CD8-positive, alpha-beta memory T cell (primary cell): ENCODE results near the gene MYOZ1. TPM values are rescaled to one million over a fixed set of nuclear protein-coding genes. Genes with fewer than 3 reads are reported as not detected.
"Not testable (repeated sequence)": the region's sequence is repeated elsewhere in the genome, so short reads cannot be mapped to it uniquely, and the experiment has no call there.

Experiments used
- CTCF ChIA-PET: fragments of 350-600 bp; sonication (Branson Sonifier 250); formaldehyde crosslinking; loops from one replicate; lab custom pipeline; 2021; ENCODE audit warnings: antibody characterized with exemption; lab: Charles Lee
- POLR2A ChIA-PET: fragments of 350-600 bp; sonication (Branson Sonifier 250); formaldehyde crosslinking; loops from one replicate; lab custom pipeline; 2021; ENCODE audit warnings: antibody characterized with exemption; lab: Charles Lee
- DNase-seq, 5 donors: peaks; one replicate each; pipeline versions ENCODE4 v3.0.0 to v3.0.0-alpha.2; 2020 to 2022; ENCODE audit warnings: mixed read lengths in 1 of 5
- H3K27ac ChIP-seq: one replicate; pipeline ENCODE4 v1.7.0; 2013; ENCODE audit warnings: low read depth, mild to moderate bottlenecking, low read length, moderate library complexity
- H3K27me3 ChIP-seq: 2 replicates; pipeline ENCODE4 v1.7.0; 2013; ENCODE audit warnings: low read length, mild to moderate bottlenecking; ENCODE audit not compliant: insufficient read depth, poor library complexity, severe bottlenecking
- H3K36me3 ChIP-seq: 2 replicates; pipeline ENCODE4 v1.7.0; 2013; ENCODE audit warnings: mild to moderate bottlenecking, low read length, moderate library complexity; ENCODE audit not compliant: insufficient read depth
- H3K4me1 ChIP-seq: 2 replicates; pipeline ENCODE4 v1.7.0; 2013; ENCODE audit warnings: mild to moderate bottlenecking, low read length, moderate library complexity; ENCODE audit not compliant: insufficient read depth
- H3K4me3 ChIP-seq: 2 replicates; pipeline ENCODE4 v1.7.0; 2013; ENCODE audit warnings: mild to moderate bottlenecking, low read length
- H3K9me3 ChIP-seq: 2 replicates; pipeline ENCODE4 v1.7.0; 2013; ENCODE audit warnings: mild to moderate bottlenecking, low read length
- H3K27ac Mint-ChIP-seq, 8 donors: one replicate each; pipeline ENCODE4 v1.8.0; 2020 to 2021; ENCODE audit warnings: mixed read lengths in 8 of 8, mild to moderate bottlenecking in 6 of 8, inconsistent platforms in 3 of 8, moderate library complexity in 3 of 8
- H3K27me3 Mint-ChIP-seq, 2 donors: one replicate each; pipeline ENCODE4 v1.8.0; 2020 to 2021; ENCODE audit warnings: mixed read lengths in 2 of 2, mild to moderate bottlenecking in 1 of 2, moderate library complexity in 1 of 2
- H3K36me3 Mint-ChIP-seq, 3 donors: one replicate each; pipeline ENCODE4 v1.8.0; 2020 to 2021; ENCODE audit warnings: mixed read lengths in 3 of 3, inconsistent platforms in 1 of 3, mild to moderate bottlenecking in 1 of 3
- H3K4me1 Mint-ChIP-seq, 3 donors: one replicate each; pipeline ENCODE4 v1.8.0; 2020 to 2021; ENCODE audit warnings: mixed read lengths in 3 of 3, inconsistent platforms in 1 of 3, mild to moderate bottlenecking in 1 of 3
- H3K4me3 Mint-ChIP-seq, 7 donors: one replicate each; pipeline ENCODE4 v1.8.0; 2020 to 2021; ENCODE audit warnings: mixed read lengths in 7 of 7, mild to moderate bottlenecking in 6 of 7, moderate library complexity in 4 of 7, inconsistent platforms in 2 of 7
- H3K9me3 Mint-ChIP-seq, 5 donors: one replicate each; pipeline ENCODE4 v1.8.0; 2020 to 2022; ENCODE audit warnings: mixed read lengths in 5 of 5, mild to moderate bottlenecking in 3 of 5, moderate library complexity in 2 of 5, inconsistent platforms in 1 of 5
- polyA plus RNA-seq: library from polyadenylated mRNA; unstranded; fragments of 300-500 nt; fragmentation: Illumina TruSeq; gene quantifications from one replicate; pipeline ENCODE4 v1.2.3, GENCODE V29; 2021
- total RNA-seq, 2 experiments: library from RNA; stranded (reverse); gene quantifications; one replicate each; pipeline ENCODE4 v1.2.3, GENCODE V29; 2021

Gene MYOZ1
- total and polyA plus RNA-seq, 3 experiments from 2014 or later, result not detected

DNA sequence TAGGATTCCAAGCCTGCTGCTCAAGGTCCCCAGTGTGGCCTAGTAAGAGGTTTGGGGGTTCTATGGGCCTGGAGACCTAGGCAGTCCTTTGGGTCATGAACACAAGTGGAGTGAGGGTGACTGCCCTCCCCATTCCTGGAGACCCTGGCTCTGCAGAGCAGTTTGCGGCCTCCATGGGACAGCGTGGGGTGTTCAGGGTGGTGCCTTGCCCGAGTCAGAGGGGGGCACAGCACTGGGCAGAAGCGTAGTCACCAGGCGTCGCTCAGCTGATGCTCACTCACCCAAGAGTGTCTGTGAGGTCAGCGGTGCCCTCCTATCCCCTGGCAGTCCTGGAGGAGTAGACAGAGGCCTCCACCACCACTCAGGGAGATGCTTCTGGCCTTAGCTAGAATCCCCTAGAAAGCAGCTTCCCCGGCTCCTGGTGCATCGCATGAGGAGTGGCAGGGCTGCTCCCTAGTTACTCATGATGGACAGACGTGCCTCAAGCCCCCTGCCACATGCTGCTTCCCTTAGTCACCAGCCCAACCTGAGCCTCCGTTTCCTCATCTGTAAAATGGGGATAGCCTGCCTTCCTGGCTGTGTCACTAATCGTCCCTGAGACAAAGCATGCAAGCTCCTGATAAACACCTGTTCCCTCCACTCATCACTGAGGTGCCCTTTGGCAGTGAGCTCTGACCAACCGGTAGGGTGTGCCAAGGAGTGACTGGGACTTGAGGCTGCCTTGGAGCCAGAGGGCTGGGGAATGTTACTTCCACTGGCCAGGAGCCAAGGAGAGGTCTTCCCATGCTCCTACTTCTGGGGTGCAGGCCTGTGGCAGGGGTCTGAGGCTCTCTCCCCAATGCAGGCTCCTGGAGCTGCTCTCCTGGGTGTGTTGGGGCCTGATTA, 23.1 kb upstream of the MYOZ1 start:
- H3K27ac ChIP-seq, H3K4me1 ChIP-seq, H3K4me3 ChIP-seq, H3K9me3 Mint-ChIP-seq, H3K9me3 ChIP-seq, H3K36me3 Mint-ChIP-seq, H3K27me3 Mint-ChIP-seq, CTCF ChIA-PET, H3K27me3 ChIP-seq, H3K4me1 Mint-ChIP-seq, H3K27ac Mint-ChIP-seq, H3K36me3 ChIP-seq, DNase-seq, H3K4me3 Mint-ChIP-seq: not testable (repeated sequence)
- POLR2A ChIA-PET, result interaction anchor here (0.7 kb wide), 1 partner anchor 78 kb away, joined by 4 read pairs; no protein-coding TSS in a partner anchor

DNA sequence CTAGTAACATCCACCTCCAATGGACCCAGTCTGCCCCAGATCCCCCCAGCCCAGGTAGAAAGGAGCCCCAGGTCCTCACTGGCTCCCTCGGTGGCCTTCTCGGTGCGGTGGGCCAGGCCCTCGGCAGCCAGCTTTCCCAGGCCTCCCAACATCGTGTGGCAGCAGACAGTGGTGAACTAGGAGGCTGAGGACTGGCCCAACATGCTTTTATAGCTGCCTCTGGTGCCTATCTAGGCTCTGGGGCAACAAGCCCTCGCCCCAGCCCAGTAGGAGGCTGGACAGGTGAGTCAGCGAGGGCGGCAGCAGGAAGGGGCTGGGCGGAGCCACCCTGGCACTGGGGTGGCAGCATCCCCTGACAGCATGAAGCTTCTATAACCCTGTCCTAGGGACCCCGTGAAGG, 22.3 kb upstream of the MYOZ1 start:
- H3K4me1 ChIP-seq, CTCF ChIA-PET, H3K9me3 Mint-ChIP-seq, H3K27me3 Mint-ChIP-seq, H3K27me3 ChIP-seq, H3K4me3 Mint-ChIP-seq, H3K27ac Mint-ChIP-seq, H3K36me3 ChIP-seq, H3K36me3 Mint-ChIP-seq, H3K4me3 ChIP-seq, H3K9me3 ChIP-seq, H3K4me1 Mint-ChIP-seq, DNase-seq, POLR2A ChIA-PET, H3K27ac ChIP-seq: not testable (repeated sequence)

DNA sequence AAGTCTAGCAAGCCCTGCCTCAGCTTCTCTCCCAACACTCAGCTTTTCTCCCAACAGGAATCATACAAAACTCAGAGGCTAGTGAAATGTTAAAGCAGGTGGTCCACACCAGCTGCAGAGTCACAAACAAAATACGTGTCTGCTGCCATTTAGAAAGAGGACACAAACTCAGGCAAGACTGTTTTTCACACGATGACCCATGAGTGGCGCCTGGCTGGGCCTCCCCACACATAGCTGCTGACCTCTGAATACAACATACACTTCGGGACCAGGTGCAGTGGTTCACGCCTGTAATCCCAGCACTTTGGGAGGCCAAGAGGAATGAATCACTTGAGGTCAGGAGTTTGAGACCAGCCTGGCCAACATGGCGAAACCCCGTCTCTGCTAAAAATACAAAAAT, 21.4 kb upstream of the MYOZ1 start:
- H3K36me3 ChIP-seq, CTCF ChIA-PET, H3K4me3 Mint-ChIP-seq: not testable (repeated sequence)

DNA sequence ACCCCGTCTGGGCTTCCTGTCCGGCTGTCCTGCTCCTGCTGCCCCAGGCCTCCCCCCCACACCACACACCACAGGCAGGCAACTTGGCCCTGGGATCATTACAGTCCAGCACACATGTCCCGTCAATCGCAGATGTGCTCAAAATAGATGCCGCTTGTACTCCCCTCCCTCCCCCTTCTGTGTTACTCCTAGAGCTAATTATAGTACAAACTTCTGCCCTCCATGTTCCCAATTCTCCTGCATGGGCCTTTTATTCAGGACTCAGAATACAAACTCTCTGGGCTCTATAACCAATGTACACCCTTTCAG, 14.7 kb upstream of the MYOZ1 start, which contains the start of gene SYNPO2L:
Gene SYNPO2L (minus strand): TSS at position 40 of the 309 bp plus-strand sequence. CDS start 107 bp downstream, outside the sequence.
- ChIA-PET POLR2A (no interaction called here), CTCF (no interaction called here)
- Mint-ChIP-seq H3K9me3 (no peaks in the 10 kb centered on the region), H3K27ac (peak within 1 kb of the TSS in 3 of 8 donors; percentile 12 to 81 (median 26)), H3K4me1 (peaks cover 4 to 11% (median 6%) of the 10 kb centered on the region in 3 donors), H3K27me3 (peaks cover 0 to 2% of the 10 kb centered on the region in 2 donors), H3K4me3 (no peak within 1 kb of the TSS), H3K36me3 (no peaks in the 10 kb centered on the region)
- no peak for DNase-seq
- H3K27ac ChIP-seq, result no peak within 1 kb of the TSS
- no peak within 1 kb of the TSS for H3K4me3 ChIP-seq
- H3K27me3 ChIP-seq, result no peaks in the 10 kb centered on the region
- no peaks in the 10 kb centered on the region for H3K4me1 ChIP-seq
- H3K9me3 ChIP-seq, result no peaks in the 10 kb centered on the region
- H3K36me3 ChIP-seq, result no peaks in the 10 kb centered on the region

More for the DNA sequence above, 21.4 kb upstream of the MYOZ1 start:
- POLR2A ChIA-PET, H3K9me3 Mint-ChIP-seq, H3K27ac Mint-ChIP-seq, H3K4me1 Mint-ChIP-seq, H3K4me3 ChIP-seq, H3K9me3 ChIP-seq, H3K36me3 Mint-ChIP-seq, H3K27ac ChIP-seq, H3K27me3 Mint-ChIP-seq, H3K27me3 ChIP-seq, DNase-seq, H3K4me1 ChIP-seq: not testable (repeated sequence)

DNA sequence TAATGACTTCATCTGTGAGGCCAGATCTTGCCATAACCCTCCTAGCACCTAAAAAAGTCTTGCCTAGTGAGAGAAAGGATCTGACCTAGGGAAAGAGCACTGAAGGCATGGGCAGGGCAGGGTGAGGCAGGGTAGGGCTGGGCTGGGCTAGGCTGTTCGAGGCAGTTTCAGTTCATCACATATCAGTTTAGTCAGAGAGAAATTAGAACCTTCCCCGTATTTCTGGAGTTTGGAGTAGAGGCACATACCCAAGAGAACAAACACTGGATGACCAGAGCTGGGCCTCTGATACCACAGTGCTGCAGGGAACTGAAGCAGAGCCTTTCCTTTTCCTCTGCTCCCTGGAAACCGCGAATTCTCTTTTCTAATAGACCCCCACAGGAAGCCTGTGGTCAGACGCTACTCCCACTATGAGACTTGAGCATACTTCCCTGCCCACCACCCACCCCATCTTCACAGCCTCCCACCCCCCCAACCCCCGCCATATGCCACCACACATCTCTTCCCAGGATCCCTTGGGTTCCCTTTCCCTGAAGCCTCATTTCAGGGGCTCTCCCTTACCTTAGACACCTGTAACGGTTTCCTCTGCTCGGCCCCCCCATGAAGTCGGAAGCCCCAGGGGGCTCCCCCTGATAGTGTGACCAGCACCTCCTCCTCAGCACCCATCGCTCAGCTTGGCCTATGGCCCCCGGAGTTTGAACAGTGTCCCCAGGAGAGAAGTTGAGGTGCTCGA, 14.1 kb upstream of the MYOZ1 start:
- no peaks in the 10 kb centered on the region for H3K9me3 Mint-ChIP-seq
- peaks cover 0 to 2% of the 10 kb centered on the region in 2 donors for H3K27me3 Mint-ChIP-seq
- H3K27ac Mint-ChIP-seq, result peak overlapping the region in 2 of 8 donors; percentile 12 to 81
- H3K9me3 ChIP-seq, result no peaks in the 10 kb centered on the region
- POLR2A ChIA-PET, result no interaction called here
- CTCF ChIA-PET, result no interaction called here
- no peaks in the 10 kb centered on the region for H3K4me1 ChIP-seq
- H3K4me1 Mint-ChIP-seq, result peaks cover 4 to 11% (median 6%) of the 10 kb centered on the region in 3 donors
- no peak overlapping the region for H3K27ac ChIP-seq
- no peak overlapping the region for H3K4me3 ChIP-seq
- no peak overlapping the region for H3K4me3 Mint-ChIP-seq
- no peaks in the 10 kb centered on the region for H3K36me3 Mint-ChIP-seq
- no peaks in the 10 kb centered on the region for H3K36me3 ChIP-seq
- H3K27me3 ChIP-seq, result no peaks in the 10 kb centered on the region
- DNase-seq, result no peak

DNA sequence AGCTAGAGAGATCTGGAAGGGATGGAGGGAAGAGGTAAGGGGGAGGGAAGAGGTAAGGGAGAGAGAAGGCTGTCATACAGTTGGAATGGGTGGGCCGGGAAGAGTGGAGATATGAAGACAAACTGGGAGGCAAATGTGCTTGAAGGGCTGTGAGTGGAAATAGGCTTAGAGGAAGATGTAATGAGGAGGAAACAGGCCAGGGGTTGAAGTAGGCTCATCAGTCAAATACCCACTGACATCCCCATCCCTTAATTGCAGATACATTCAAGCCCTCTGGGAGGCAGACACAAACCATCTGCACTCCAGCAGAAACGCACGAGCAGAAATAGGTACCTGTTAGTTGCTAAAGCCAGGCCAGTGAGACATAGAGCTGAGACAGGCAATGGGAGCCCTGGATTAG, 12.4 kb upstream of the MYOZ1 start:
- no peaks in the 10 kb centered on the region for H3K27me3 ChIP-seq
- no peak for DNase-seq
- peaks cover 4 to 11% (median 6%) of the 10 kb centered on the region in 3 donors for H3K4me1 Mint-ChIP-seq
- CTCF ChIA-PET, result no interaction called here
- no peaks in the 10 kb centered on the region for H3K9me3 Mint-ChIP-seq
- H3K36me3 ChIP-seq, result no peaks in the 10 kb centered on the region
- H3K9me3 ChIP-seq, result no peaks in the 10 kb centered on the region
- H3K4me1 ChIP-seq, result no peaks in the 10 kb centered on the region
- H3K36me3 Mint-ChIP-seq, result no peaks in the 10 kb centered on the region
- no peak overlapping the region for H3K27ac ChIP-seq
- H3K27me3 Mint-ChIP-seq, result peaks cover 4 to 5% of the 10 kb centered on the region in 2 donors
- POLR2A ChIA-PET, result no interaction called here
- no peak overlapping the region for H3K27ac Mint-ChIP-seq
- H3K4me3 ChIP-seq, result no peak overlapping the region
- H3K4me3 Mint-ChIP-seq, result no peak overlapping the region

DNA sequence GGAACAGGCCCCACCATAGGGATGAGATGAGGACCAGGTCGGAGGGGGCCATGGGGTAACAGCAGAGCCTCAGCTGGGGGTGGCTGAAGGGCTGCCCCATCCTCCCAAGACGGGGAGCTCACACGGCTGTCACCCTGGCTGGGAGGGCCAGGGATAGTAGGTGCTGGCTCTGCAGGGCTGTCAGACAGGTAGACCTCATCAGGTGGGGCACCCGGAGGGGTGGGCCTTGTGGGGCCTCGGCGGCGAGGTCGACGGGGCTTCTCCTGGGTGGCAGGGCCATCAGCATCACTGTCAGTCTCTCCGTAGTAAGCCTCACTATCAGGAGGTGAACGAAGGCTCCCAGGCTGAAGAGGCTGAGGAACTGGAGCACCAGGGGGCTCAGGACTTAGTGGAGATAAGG, 11.9 kb upstream of the MYOZ1 start:
- H3K4me3 Mint-ChIP-seq, result no peak overlapping the region
- no peak for DNase-seq
- no peaks in the 10 kb centered on the region for H3K27me3 ChIP-seq
- ChIA-PET CTCF (no interaction called here), POLR2A (no interaction called here)
- H3K27ac Mint-ChIP-seq, result no peak overlapping the region
- peaks cover 5 to 6% of the 10 kb centered on the region in 2 donors for H3K27me3 Mint-ChIP-seq
- H3K36me3 ChIP-seq, result no peaks in the 10 kb centered on the region
- no peak overlapping the region for H3K27ac ChIP-seq
- H3K9me3 Mint-ChIP-seq, result no peaks in the 10 kb centered on the region
- no peaks in the 10 kb centered on the region for H3K36me3 Mint-ChIP-seq
- no peaks in the 10 kb centered on the region for H3K4me1 ChIP-seq
- no peak overlapping the region for H3K4me3 ChIP-seq
- H3K4me1 Mint-ChIP-seq, result peaks cover 4 to 11% (median 6%) of the 10 kb centered on the region in 3 donors
- H3K9me3 ChIP-seq, result no peaks in the 10 kb centered on the region
